NCI-H345 treated with DMSO at 0.1 percent for 48 hours (cell line): Measurements from ENCODE around the gene TACR2.

Experiments used
- DNase-seq: peaks from one replicate; lab custom pipeline; 2025; ENCODE audit not compliant: unreplicated experiment; lab: John Stamatoyannopoulos, UW

The TACR2 gene

GRCh38 chr10:69421611-69422308, 5.0 kb upstream of the TACR2 start:
- DNase-seq, result peak; percentile 26

GRCh38 chr10:69419744-69420126, 3.0 kb upstream of the TACR2 start:
- no peak for DNase-seq

- DNase-seq, result no peak
These were observed 2.5 kb upstream of the TACR2 start for GRCh38 chr10:69419096-69419743.

- DNase-seq, result no peak
These were observed 1.5 kb upstream of the TACR2 start for GRCh38 chr10:69418052-69418752.

DNA sequence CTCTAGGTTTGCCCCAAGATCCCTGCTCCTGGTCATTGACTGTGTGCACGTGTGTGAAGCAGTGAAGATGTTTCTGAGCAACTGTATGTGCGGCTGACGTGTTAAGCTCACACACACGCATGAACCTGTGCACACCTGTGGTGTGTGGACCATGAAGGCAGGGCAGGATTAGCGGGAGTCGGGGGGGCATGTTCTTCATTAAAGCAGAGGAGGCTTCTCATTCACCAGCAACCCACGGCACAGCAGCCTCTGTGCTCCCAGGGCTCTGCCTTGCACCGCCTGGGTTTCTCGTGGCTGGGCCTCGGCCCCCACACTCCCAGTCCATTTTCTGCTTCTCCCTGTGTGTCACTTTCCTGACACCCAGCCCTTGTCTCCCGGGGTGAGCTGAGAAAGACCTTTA, 824 bp upstream of the TACR2 start:
- DNase-seq, result no peak

- DNase-seq, result no peak
These were observed 767 bp downstream of the TACR2 start for GRCh38 chr10:69415951-69416350.

- no peak for DNase-seq
These were observed 1.7 kb downstream of the TACR2 start for GRCh38 chr10:69415049-69415448.

DNA sequence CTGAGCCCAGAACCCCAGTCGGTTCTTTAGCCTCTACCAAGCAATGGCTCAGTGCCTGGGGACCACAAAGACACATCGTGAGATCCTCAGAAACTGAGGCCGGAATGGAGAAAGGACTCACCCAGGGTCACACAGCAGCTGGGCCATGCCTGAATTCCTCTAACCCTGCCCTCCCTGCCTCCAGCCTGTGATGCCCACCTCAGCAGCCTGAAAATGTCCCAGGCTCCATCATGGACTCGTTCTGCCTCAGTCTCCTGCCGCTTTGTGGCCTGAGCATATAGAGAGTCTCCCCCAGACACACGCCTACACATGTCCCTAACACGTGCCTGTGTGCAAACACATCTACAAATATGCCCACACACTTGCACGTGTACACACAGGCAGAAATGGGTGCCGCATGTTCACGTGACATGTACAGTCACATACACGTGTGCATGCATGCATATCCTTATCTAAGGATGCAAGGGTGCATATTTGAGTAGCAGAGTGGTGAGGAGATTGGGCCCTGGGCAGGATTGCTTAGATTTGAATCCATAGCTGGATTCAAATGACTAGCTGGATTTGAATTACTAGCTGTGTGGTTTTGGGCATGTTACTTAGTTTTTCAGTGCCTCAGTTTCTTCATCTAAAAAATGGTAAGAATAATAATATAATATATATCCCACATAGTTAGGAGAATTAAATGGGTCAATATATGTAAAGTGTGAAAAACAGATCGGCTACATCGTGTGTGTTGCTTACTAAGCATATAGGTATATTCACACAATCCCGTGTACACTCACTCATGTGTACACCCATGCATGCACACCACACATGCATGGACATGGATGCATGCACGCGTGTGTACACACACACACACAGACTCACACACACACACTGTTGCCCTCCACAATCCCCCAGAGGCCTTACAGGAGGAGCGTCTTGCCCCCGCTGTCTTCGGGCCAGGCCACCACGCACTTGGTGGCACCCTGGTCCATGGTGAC, 2.4 kb downstream of the TACR2 start:
- DNase-seq, result no peak

DNA sequence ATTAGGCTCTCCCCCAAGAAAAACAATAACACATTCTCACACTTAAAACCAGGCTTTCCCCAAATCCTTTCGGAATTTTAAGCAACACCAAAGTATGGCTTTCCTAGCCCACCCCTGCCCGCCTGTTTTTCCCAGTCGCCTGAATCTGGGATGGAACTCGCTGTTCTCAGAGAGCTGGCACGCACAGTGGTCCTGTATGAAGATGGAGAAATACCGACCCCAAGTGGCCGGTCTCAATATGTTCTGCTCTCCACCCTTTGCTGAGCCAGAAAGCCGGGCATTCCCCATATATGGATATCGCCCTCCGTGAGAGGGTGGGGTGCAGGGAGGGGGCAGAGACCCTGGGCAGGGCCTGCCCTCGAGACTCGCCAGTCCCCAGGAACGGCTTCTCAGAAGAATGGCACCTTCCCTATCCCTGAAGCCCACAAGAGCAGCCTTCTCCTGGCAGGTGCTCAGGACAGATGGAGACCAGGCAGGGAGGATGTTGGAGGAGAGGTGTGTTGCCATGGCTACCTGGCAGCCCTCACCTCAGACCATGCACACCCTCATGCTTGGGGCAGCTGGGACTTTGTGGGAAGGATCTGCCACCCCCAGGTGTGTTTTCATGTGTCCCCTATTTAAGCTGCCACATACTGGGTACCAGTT, 3.4 kb downstream of the TACR2 start:
- DNase-seq, result no peak

GRCh38 chr10:69412232-69412790, 4.4 kb downstream of the TACR2 start:
- no peak for DNase-seq

GRCh38 chr10:69411476-69411875, 5.2 kb downstream of the TACR2 start:
- no peak for DNase-seq

DNA sequence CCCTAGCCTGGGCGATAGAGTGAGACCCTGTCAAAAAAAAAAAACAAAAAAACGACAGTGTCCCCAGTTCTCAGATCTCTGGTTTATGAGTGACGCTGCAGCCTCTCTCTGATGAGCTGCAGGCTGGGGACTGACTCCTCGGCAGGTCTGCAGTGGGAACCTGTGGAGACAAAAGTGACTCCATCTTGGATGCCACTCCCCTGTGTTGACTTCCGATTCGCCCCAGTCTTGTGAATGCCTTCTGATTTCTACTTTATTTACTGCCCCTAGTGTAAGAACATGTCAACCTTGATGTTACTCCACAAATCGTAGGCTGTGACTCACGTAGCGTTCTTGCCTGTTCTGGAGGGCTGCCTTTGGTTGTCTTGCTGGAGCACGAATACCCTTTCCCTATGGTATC, 6.2 kb downstream of the TACR2 start:
- no peak for DNase-seq

- no peak for DNase-seq
These were observed 6.8 kb downstream of the TACR2 start for GRCh38 chr10:69409968-69410367.

GRCh38 chr10:69409176-69409495, 7.6 kb downstream of the TACR2 start:
- no peak for DNase-seq

DNA sequence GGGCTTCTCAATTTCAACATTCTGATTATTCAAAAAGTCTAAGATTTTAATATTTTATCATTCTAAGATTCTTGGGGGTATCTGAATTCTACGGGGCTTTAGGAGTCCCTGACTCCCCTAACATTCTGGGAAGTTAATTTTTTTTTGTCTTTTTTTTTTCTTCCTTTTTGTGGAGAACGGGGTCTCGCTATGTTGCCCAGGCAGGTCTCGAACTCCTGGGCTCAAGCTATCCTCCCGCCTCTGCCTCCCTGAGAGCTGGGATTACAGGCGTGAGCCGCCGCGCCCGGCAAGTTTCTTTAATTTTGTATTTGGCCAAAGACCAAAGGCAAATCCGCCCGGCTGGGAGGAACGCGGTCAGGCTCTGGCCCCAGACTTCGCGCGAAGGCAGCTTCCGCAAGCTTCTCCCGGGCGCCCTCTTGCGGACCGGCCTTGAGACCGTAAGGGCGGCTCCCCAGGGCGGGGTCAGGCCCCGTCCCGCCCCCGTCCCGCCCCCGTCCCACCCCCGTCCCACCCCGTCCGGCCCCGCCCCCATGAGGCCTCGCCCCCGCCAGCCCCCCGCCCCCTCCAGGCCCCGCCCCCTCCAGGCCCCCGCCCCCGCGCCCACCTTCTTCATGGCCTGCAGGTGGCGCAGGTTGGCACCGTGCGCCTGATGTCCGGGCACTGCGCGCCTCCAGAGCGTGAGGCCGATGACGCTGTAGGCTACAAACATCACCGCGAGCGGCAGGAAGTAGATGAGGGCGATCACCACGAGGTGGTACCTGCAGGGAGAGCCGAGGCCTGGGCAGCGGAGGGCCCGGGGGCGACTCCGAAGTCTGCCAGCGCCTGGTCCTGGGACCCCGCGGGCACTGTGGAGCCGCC, 8.2 kb downstream of the TACR2 start:
- DNase-seq, result peak; percentile 67

GRCh38 chr10:69407621-69408301, 9.0 kb downstream of the TACR2 start:
- DNase-seq, result no peak

DNA sequence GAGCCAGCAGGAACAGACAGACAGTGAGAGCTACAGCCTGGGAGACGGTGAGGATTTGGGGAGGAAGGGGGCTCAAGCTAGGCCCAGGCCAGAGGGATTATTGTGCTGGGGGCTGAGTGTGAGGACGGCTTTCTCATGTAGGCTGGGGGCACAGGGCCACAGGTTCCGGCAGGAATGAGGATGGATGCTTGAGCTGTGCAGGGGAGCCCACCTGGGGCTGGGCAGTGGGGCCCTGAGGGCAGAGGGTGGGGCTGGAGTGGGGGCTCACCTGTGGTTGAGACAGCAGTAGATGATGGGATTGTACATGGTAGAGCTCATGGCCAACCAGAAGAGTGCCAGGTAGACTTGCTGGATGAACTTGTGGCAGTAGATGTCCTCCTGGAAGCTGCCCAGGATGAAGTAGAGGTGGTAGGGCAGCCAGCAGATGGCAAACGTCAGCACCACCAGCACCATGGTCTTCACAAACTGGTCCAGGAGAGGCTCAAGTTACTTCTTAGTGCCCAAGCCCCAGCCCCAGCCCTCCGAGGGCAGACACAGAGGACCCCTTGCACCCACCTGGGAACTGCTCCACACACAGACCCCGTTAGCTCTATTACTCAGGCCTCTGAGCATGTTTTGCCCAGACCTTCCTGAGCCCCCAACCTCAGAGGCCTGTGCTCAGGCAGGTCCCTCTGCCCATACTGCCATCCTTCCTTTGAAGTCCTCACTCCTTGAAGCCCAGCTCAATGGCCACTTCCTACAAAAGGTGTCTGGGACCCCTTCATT, 9.7 kb downstream of the TACR2 start:
- no peak for DNase-seq

DNA sequence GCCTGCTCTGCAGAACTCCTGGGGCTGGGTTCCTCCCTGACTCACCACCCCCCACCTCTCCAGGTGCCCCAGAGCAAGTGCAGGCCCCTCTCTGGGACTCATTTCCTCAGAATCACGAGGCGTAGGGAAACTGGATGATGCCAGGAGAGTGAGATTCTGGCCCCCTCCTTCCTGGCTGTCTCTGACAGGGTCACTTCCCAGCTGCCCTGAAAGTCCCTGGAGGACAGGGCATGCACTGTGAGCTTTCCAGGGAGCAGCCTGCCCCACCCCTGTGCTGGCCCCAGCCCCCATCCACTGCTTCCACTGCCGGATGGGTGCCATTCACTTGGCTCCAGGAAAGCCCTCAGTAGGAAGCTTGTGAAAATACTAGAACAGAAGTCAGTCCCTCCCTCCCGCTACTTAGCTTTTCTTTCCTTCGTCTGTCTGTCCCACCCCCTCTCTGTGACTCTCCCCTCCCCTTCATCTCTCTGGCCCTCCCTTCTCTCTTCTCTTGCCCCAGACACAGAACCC, 10.4 kb downstream of the TACR2 start:
- DNase-seq, result no peak
